ENCODE data around the gene BIRC6.

GRCh38 chr2:32478889-32479620, 122.2 kb downstream of the BIRC6 start:
- TF ChIP-seq EZH2 (IDR thresholded peaks at IDR 0.05; ENCODE audit: borderline replicate concordance, low read length) (no peak), CTCF (IDR thresholded peaks at IDR 0.05; ENCODE audit: low read length) (no peak)

All from OCI-LY1 (cell line).